ENCODE measurements around the gene EBF3.

The EBF3 gene

DNA sequence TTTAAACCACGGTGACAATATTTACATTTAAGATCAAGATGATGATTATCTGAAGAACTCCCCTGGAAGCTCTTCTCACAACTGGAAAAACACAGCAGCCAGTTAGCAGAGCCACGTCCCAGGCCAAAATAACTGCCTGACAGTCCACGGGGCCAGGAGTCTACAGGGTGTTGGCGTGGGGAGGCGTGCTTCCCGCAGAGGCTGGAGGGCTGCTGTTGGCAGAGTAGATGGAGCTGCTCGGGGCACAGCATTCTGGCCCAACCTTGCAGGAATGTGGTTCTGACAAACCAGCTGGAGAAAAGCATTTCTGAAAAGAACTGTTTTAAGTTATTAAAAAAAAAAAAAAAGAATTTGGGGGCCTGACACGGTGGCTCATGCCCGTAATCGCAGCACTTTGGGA, 177.9 kb downstream of the EBF3 start:
- in situ Hi-C loops (cut with HindIII; ENCODE audit: low pct_unique_long_range_greater_than_20kb, low sequenced_read_pairs) = no loop called here
- TF ChIP-seq JUND (IDR thresholded peaks at IDR 0.05; ENCODE audit: low read depth) = no peak
- no peak for DNase-seq (ENCODE audit: low read depth in 1 of 2, low spot score in 1 of 2)

DNA sequence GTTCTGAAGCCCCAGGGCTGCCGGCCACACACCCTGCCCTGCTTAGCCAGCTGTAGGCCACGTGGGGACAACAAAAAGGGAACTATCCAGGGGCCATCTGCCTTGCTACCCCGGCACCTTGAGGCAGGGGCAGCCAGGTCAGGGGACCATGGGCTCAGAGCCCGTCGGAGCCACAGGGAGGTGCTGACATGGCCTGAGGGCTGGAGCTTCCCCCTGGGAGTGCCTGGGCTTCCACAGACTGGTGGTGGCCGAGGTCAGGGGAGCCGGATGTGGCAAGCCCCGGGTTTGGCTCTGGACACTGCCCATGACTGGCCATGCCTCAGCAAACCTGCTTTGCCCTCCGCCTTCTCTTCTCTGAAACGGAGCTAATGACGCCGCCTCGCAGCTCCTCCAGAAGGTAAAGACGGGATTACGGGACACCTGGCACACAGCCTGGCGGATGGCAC, 178.5 kb downstream of the EBF3 start:
- TF ChIP-seq JUND (IDR thresholded peaks at IDR 0.05; ENCODE audit: low read depth) = no peak
- in situ Hi-C loops (cut with HindIII; ENCODE audit: low pct_unique_long_range_greater_than_20kb, low sequenced_read_pairs) = no loop called here
- DNase-seq (ENCODE audit: low read depth in 1 of 2, low spot score in 1 of 2) = no peak
